HG02981 (cell line): ENCODE data around the gene PLPP3.

ENCODE experiments used
- ATAC-seq: cut with Tn5 transposase; IDR thresholded peaks from one replicate; pipeline ENCODE4 v1.9.1; 2021; ENCODE audit warnings: mild to moderate bottlenecking, moderate library complexity; ENCODE audit not compliant: unreplicated experiment

Gene PLPP3

GRCh38 chr1:56464294-56464693 lies 115.1 kb downstream of the PLPP3 start:
- ATAC-seq = no peak

- ATAC-seq = no peak
Measured at GRCh38 chr1:56463376-56463775, 116.0 kb downstream of the PLPP3 start.

- no peak for ATAC-seq
Measured at GRCh38 chr1:56462209-56462608, 117.2 kb downstream of the PLPP3 start.

GRCh38 chr1:56461158-56462127 lies 117.9 kb downstream of the PLPP3 start:
- ATAC-seq = no peak

GRCh38 chr1:56459260-56459659 lies 120.1 kb downstream of the PLPP3 start:
- ATAC-seq = no peak

GRCh38 chr1:56457756-56458375 lies 121.5 kb downstream of the PLPP3 start:
- ATAC-seq = no peak

GRCh38 chr1:56456435-56457101 lies 122.8 kb downstream of the PLPP3 start:
- no peak for ATAC-seq

- no peak for ATAC-seq
Measured at GRCh38 chr1:56453417-56454078, 125.8 kb downstream of the PLPP3 start.

GRCh38 chr1:56453016-56453415 lies 126.3 kb downstream of the PLPP3 start:
- no peak for ATAC-seq

- ATAC-seq = no peak
Measured at GRCh38 chr1:56452027-56453011, 127.0 kb downstream of the PLPP3 start.

- ATAC-seq = no peak
Measured at GRCh38 chr1:56451491-56451890, 127.9 kb downstream of the PLPP3 start.

GRCh38 chr1:56450004-56450666 lies 129.2 kb downstream of the PLPP3 start:
- no peak for ATAC-seq

GRCh38 chr1:56448529-56449300 lies 130.6 kb downstream of the PLPP3 start:
- no peak for ATAC-seq

- no peak for ATAC-seq
Measured at GRCh38 chr1:56447823-56448222, 131.5 kb downstream of the PLPP3 start.

- ATAC-seq = no peak
Measured at GRCh38 chr1:56446531-56447098, 132.7 kb downstream of the PLPP3 start.

- no peak for ATAC-seq
Measured at GRCh38 chr1:56444960-56445646, 134.3 kb downstream of the PLPP3 start.
